HL-60 (cell line): ENCODE results near the gene RPS6KA6.

Source experiments
- GABPA ChIP-seq: IDR thresholded peaks from 2 replicates; pipeline ENCODE4 v1.6.1; 2012; ENCODE audit warnings: low read depth
- POLR2AphosphoS5 ChIP-seq: IDR thresholded peaks from 2 replicates; pipeline ENCODE4 v1.6.1; 2012; ENCODE audit warnings: low read depth
- SPI1 ChIP-seq: IDR thresholded peaks from 2 replicates; pipeline ENCODE4 v1.6.1; 2012; ENCODE audit warnings: low read depth, mild to moderate bottlenecking, borderline replicate concordance
- TF ChIP-seq, protein P1 (sequence below): IDR thresholded peaks from one replicate; pipeline ENCODE4 v1.5.1; 2011; ENCODE audit warnings: low read length, control low read depth, inconsistent platforms; ENCODE audit not compliant: insufficient read depth
- TF ChIP-seq, protein P2 (sequence below): IDR thresholded peaks from 2 replicates; pipeline ENCODE4 v1.6.1; 2012; ENCODE audit warnings: low read depth; ENCODE audit not compliant: insufficient replicate concordance

DNA sequence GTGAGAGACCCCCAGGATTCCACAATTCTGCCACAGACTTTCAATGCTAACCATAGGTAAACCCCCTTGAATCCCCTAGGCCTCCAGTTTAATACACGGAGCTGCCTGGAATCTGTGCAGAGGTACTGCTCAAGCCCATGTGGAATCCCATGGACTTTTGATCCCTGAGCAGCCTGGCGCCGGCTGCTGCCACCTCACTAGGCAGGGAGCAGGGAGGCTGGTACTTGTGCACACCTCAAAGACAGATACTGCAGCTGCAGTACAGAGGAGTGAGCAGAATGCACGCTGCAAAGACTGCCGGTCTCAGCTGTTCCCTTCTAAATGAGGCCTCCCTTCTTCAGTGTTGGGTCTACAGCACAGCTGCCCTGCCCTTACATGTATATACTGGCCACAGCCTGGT, 79.4 kb downstream of the RPS6KA6 start:
- TF ChIP-seq, protein P1, sequence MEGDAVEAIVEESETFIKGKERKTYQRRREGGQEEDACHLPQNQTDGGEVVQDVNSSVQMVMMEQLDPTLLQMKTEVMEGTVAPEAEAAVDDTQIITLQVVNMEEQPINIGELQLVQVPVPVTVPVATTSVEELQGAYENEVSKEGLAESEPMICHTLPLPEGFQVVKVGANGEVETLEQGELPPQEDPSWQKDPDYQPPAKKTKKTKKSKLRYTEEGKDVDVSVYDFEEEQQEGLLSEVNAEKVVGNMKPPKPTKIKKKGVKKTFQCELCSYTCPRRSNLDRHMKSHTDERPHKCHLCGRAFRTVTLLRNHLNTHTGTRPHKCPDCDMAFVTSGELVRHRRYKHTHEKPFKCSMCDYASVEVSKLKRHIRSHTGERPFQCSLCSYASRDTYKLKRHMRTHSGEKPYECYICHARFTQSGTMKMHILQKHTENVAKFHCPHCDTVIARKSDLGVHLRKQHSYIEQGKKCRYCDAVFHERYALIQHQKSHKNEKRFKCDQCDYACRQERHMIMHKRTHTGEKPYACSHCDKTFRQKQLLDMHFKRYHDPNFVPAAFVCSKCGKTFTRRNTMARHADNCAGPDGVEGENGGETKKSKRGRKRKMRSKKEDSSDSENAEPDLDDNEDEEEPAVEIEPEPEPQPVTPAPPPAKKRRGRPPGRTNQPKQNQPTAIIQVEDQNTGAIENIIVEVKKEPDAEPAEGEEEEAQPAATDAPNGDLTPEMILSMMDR, result no peak
- TF ChIP-seq SPI1 (no peak), POLR2AphosphoS5 (no peak), GABPA (no peak)
- TF ChIP-seq, protein P2, sequence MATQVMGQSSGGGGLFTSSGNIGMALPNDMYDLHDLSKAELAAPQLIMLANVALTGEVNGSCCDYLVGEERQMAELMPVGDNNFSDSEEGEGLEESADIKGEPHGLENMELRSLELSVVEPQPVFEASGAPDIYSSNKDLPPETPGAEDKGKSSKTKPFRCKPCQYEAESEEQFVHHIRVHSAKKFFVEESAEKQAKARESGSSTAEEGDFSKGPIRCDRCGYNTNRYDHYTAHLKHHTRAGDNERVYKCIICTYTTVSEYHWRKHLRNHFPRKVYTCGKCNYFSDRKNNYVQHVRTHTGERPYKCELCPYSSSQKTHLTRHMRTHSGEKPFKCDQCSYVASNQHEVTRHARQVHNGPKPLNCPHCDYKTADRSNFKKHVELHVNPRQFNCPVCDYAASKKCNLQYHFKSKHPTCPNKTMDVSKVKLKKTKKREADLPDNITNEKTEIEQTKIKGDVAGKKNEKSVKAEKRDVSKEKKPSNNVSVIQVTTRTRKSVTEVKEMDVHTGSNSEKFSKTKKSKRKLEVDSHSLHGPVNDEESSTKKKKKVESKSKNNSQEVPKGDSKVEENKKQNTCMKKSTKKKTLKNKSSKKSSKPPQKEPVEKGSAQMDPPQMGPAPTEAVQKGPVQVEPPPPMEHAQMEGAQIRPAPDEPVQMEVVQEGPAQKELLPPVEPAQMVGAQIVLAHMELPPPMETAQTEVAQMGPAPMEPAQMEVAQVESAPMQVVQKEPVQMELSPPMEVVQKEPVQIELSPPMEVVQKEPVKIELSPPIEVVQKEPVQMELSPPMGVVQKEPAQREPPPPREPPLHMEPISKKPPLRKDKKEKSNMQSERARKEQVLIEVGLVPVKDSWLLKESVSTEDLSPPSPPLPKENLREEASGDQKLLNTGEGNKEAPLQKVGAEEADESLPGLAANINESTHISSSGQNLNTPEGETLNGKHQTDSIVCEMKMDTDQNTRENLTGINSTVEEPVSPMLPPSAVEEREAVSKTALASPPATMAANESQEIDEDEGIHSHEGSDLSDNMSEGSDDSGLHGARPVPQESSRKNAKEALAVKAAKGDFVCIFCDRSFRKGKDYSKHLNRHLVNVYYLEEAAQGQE, result no peak
